Renal pelvis (tissue), 4 donors: ENCODE measurements around the gene LAG3. TPM values are rescaled to one million over a fixed set of nuclear protein-coding genes. Genes with fewer than 3 reads are reported as not detected.

Experiments used
- DNase-seq: peaks from one replicate; pipeline ENCODE4 v3.0.0-alpha.2; 2013
- polyA plus RNA-seq, 3 donors: library from polyadenylated mRNA; unstranded; fragments of 120-200 nt; gene quantifications; one replicate each; pipeline ENCODE4 v1.2.1, GENCODE V29; 2013; ENCODE audit not compliant: insufficient read length in 3 of 3

Gene LAG3
- polyA plus RNA-seq, 3 donors: 1.1 to 2.0 (median 1.4) TPM

GRCh38 chr12:6788972-6789924, 16.9 kb downstream of the LAG3 start, which contains the start of gene CD4:
Gene CD4 (plus strand): TSS chr12:6789528. CDS start chr12:6800139, 10,611 bp downstream.
- no peak for DNase-seq

- DNase-seq: no peak
Observed at GRCh38 chr12:6790496-6791150, 18.3 kb downstream of the LAG3 start.

- no peak for DNase-seq
Observed at GRCh38 chr12:6791931-6792520, 19.7 kb downstream of the LAG3 start.

GRCh38 chr12:6792522-6793201, 20.3 kb downstream of the LAG3 start:
- DNase-seq: peak; percentile 47

GRCh38 chr12:6795088-6795487, 22.8 kb downstream of the LAG3 start:
- DNase-seq: no peak

- DNase-seq: no peak
Observed at GRCh38 chr12:6796576-6796975, 24.3 kb downstream of the LAG3 start.

GRCh38 chr12:6799147-6799546, 26.8 kb downstream of the LAG3 start:
- DNase-seq: no peak

GRCh38 chr12:6807170-6807569, 34.9 kb downstream of the LAG3 start:
- DNase-seq: no peak

- DNase-seq: no peak
Observed at GRCh38 chr12:6809056-6809455, 36.7 kb downstream of the LAG3 start.

GRCh38 chr12:6810758-6811157, 38.4 kb downstream of the LAG3 start:
- DNase-seq: no peak

GRCh38 chr12:6813363-6813762, 41.0 kb downstream of the LAG3 start:
- no peak for DNase-seq

- no peak for DNase-seq
Observed at GRCh38 chr12:6816598-6816997, 44.3 kb downstream of the LAG3 start.

- no peak for DNase-seq
Observed at GRCh38 chr12:6817098-6817497, 44.8 kb downstream of the LAG3 start.

GRCh38 chr12:6817662-6818157, 45.4 kb downstream of the LAG3 start:
- DNase-seq: no peak

GRCh38 chr12:6818222-6818621, 45.9 kb downstream of the LAG3 start:
- no peak for DNase-seq

- DNase-seq: no peak
Observed at GRCh38 chr12:6818645-6819044, 46.3 kb downstream of the LAG3 start.

- no peak for DNase-seq
Observed at GRCh38 chr12:6819106-6820030, 47.0 kb downstream of the LAG3 start.

- DNase-seq: no peak
Observed at GRCh38 chr12:6820166-6820565, 47.8 kb downstream of the LAG3 start.

GRCh38 chr12:6821591-6822425, 49.5 kb downstream of the LAG3 start, which contains the start of gene GPR162:
Gene GPR162 (plus strand): TSS chr12:6821821. CDS start chr12:6823899, 2,078 bp downstream.
- DNase-seq: peak; percentile 85
